B cell (primary cell): ENCODE data around the gene FBLN5. TPM values are rescaled to one million over a fixed set of nuclear protein-coding genes. Genes with fewer than 3 reads are reported as not detected.

Source experiments
- ATAC-seq: fragments of 200-7000 bp; cut with Tn5 transposase; one replicate; pipeline ENCODE4 v1.10.0; 2021; ENCODE audit warnings: low read depth, mild to moderate bottlenecking, moderate number of reproducible peaks, moderate library complexity
- CTCF ChIA-PET: fragments of 350-600 bp; sonication (Branson Sonifier 250); formaldehyde crosslinking; loops from one replicate; lab custom pipeline; 2021; ENCODE audit warnings: antibody characterized with exemption, inconsistent platforms; lab: Charles Lee
- POLR2A ChIA-PET: fragments of 350-600 bp; sonication (Branson Sonifier 250); formaldehyde crosslinking; loops from one replicate; lab custom pipeline; 2021; ENCODE audit warnings: antibody characterized with exemption; lab: Charles Lee
- DNase-seq: peaks from one replicate; pipeline ENCODE4 v3.0.0; 2013
- H2AFZ ChIP-seq: 2 replicates; pipeline ENCODE4 v1.6.1; 2012; ENCODE audit warnings: mild to moderate bottlenecking, low read depth, low read length; ENCODE audit not compliant: insufficient read depth, poor library complexity, severe bottlenecking
- H3K27ac ChIP-seq, 2 donors: 1 replicate in 1 of 2; 2 replicates in 1 of 2; pipeline ENCODE4 v1.5.1; 2012 to 2013; ENCODE audit warnings: low read length in 2 of 2, mild to moderate bottlenecking in 2 of 2, moderate library complexity in 1 of 2
- H3K27me3 ChIP-seq, 4 experiments: fragments of 200-600 bp in 1 of 4; sonication (generic) in 1 of 4; replicated peaks in 1 of 4; 1 replicate in 2 of 4; 2 replicates in 2 of 4; pipeline versions ENCODE4 v1.6.1 to v1.7.0; 2013 to 2016; ENCODE audit warnings: low read length in 3 of 4, mild to moderate bottlenecking in 2 of 4, mixed read lengths in 1 of 4, moderate library complexity in 1 of 4; ENCODE audit not compliant: insufficient read depth in 4 of 4, control insufficient read depth in 3 of 4; ENCODE audit errors: control extremely low read depth in 1 of 4
- H3K36me3 ChIP-seq, 2 experiments: replicated peaks in 1 of 2; 1 replicate in 1 of 2; 2 replicates in 1 of 2; pipeline versions ENCODE4 v1.6.1 to v1.7.1; 2013; ENCODE audit warnings: low read length in 1 of 2; ENCODE audit not compliant: insufficient read depth in 2 of 2, control insufficient read depth in 1 of 2; ENCODE audit errors: control extremely low read depth in 1 of 2, extremely low read depth in 1 of 2
- H3K4me1 ChIP-seq, 2 donors: fragments of 200-600 bp in 1 of 2; sonication (generic) in 1 of 2; 1 replicate in 1 of 2; 2 replicates in 1 of 2; pipeline versions ENCODE4 v1.5.1 to v1.6.1; 2013 to 2017; ENCODE audit warnings: low read length in 2 of 2; ENCODE audit not compliant: control insufficient read depth in 2 of 2, insufficient read depth in 2 of 2
- H3K4me2 ChIP-seq: replicated peaks from 2 replicates; pipeline ENCODE3; 2012; ENCODE audit warnings: mild to moderate bottlenecking, low read depth, low read length; ENCODE audit not compliant: poor library complexity, severe bottlenecking
- H3K4me3 ChIP-seq, 5 experiments: fragments of 200-600 bp in 1 of 5; sonication (generic) in 1 of 5; 1 replicate in 3 of 5; 2 replicates in 2 of 5; pipeline versions ENCODE4 v1.5.1 to v1.7.0; 2011 to 2016; ENCODE audit warnings: low read length in 4 of 5, mild to moderate bottlenecking in 4 of 5, low read depth in 2 of 5, control low read depth in 1 of 5, moderate library complexity in 1 of 5; ENCODE audit not compliant: insufficient read depth in 1 of 5; ENCODE audit errors: control extremely low read depth in 1 of 5, extremely low read depth in 1 of 5
- H3K79me2 ChIP-seq: fragments of 200-600 bp; sonication (generic); one replicate; pipeline ENCODE4 v1.6.0; 2016; ENCODE audit warnings: low read length; ENCODE audit not compliant: control insufficient read depth, insufficient read depth
- H3K9ac ChIP-seq: fragments of 200-600 bp; sonication (generic); 2 replicates; pipeline ENCODE4 v1.6.1; 2017; ENCODE audit warnings: mild to moderate bottlenecking, low read length, moderate library complexity
- H3K9me3 ChIP-seq, 3 donors: one replicate each; pipeline versions ENCODE4 v1.6.1 to v1.7.1; 2013; ENCODE audit warnings: low read length in 2 of 3; ENCODE audit not compliant: control insufficient read depth in 2 of 3, insufficient read depth in 1 of 3; ENCODE audit errors: control extremely low read depth in 1 of 3
- H4K20me1 ChIP-seq: 2 replicates; pipeline ENCODE4 v1.6.0; 2012; ENCODE audit warnings: mild to moderate bottlenecking, low read length; ENCODE audit not compliant: insufficient read depth, control insufficient read depth, poor library complexity, severe bottlenecking
- H3K27ac Mint-ChIP-seq: one replicate; pipeline ENCODE4 v1.8.0; 2021; ENCODE audit warnings: mixed read lengths
- H3K27me3 Mint-ChIP-seq: one replicate; pipeline ENCODE4 v1.8.0; 2021; ENCODE audit warnings: mixed read lengths
- H3K4me1 Mint-ChIP-seq: one replicate; pipeline ENCODE4 v1.8.0; 2021; ENCODE audit warnings: mixed read lengths
- H3K4me3 Mint-ChIP-seq: one replicate; pipeline ENCODE4 v1.8.0; 2021; ENCODE audit warnings: mixed read lengths
- H3K9me3 Mint-ChIP-seq: one replicate; pipeline ENCODE4 v1.8.0; 2022; ENCODE audit warnings: mixed read lengths; ENCODE audit not compliant: insufficient read depth
- CTCF ChIP-seq: fragments of 200-600 bp; IDR thresholded peaks from one replicate; pipeline ENCODE4 v1.8.0; 2022; ENCODE audit warnings: antibody characterized with exemption, mild to moderate bottlenecking
- EZH2 ChIP-seq: IDR thresholded peaks from 2 replicates; pipeline ENCODE4 v1.6.1; 2012; ENCODE audit warnings: borderline replicate concordance, low read depth, mild to moderate bottlenecking, moderate library complexity, low read length; ENCODE audit not compliant: insufficient read depth, poor library complexity, severe bottlenecking
- WGBS: methylation state at CpG from one replicate; pipeline ENCODE4 v1.1.5; 2013; ENCODE audit warnings: missing lambda C conversion rate; ENCODE audit not compliant: insufficient coverage; 5-methylcytosine and 5-hydroxymethylcytosine counted together
- intact Hi-C: fragments of 100-400 bp; cut with micrococcal nuclease; formaldehyde crosslinking; loops from one replicate; pipeline ENCODE4 v1.10.0; 2022
- polyA plus RNA-seq: library from polyadenylated mRNA; depleted of rRNA; stranded (reverse); fragments of >200 nt; gene quantifications from 2 replicates; pipeline ENCODE4 v1.2.3, GENCODE V29; 2012
- total RNA-seq, 2 donors: library from RNA; stranded (reverse); fragments of 120-200 nt in 1 of 2; gene quantifications; 1 replicate in 1 of 2; 2 replicates in 1 of 2; pipeline versions ENCODE4 v1.2.3 to v1.2.4, GENCODE V29; 2013 to 2022

FBLN5 gene
- total and polyA plus RNA-seq, 2 donors (not counting 1 experiment from before 2014, with no cell fraction given), result 0.31 to 0.37 TPM

GRCh38 chr14:91953170-91953985 lies 5.9 kb upstream of the FBLN5 start:
- H3K9ac ChIP-seq, result no peak overlapping the region
- no peak overlapping the region for H3K4me3 ChIP-seq
- H3K79me2 ChIP-seq, result no peaks in the 10 kb centered on the region
- Mint-ChIP-seq H3K4me3 (no peak overlapping the region), H3K9me3 (no peaks in the 10 kb centered on the region), H3K4me1 (peaks cover under 1% of the 10 kb centered on the region), H3K27ac (no peak overlapping the region), H3K27me3 (peaks cover 27% of the 10 kb centered on the region)
- H4K20me1 ChIP-seq, result no peaks in the 10 kb centered on the region
- no peaks in the 10 kb centered on the region for H3K4me1 ChIP-seq
- ChIA-PET CTCF (no interaction called here), POLR2A (no interaction called here)
- H3K4me2 ChIP-seq, result no peak overlapping the region
- DNase-seq, result no peak
- H3K27ac ChIP-seq, result no peak overlapping the region
- intact Hi-C loops, result no loop called here
- no peak overlapping the region for H2AFZ ChIP-seq
- peaks cover 0 to 4% (median 2%) of the 10 kb centered on the region in 4 experiments for H3K27me3 ChIP-seq
- no peaks in the 10 kb centered on the region for H3K36me3 ChIP-seq
- WGBS, result 89% methylated on average over 7 of the region's 8 CpGs
- TF ChIP-seq CTCF, result no peak
- TF ChIP-seq EZH2, result no peak
- H3K9me3 ChIP-seq, result no peaks in the 10 kb centered on the region
- no peak for ATAC-seq
